Activated CD8-positive, alpha-beta memory T cell treated with anti-CD3 and anti-CD28 coated beads for 24 hours (primary cell): ENCODE data around the gene BRSK1.
"Not testable (repeated sequence)": the region's sequence is repeated elsewhere in the genome, so short reads cannot be mapped to it uniquely, and the experiment has no call there.

Source experiments
- DNase-seq: peaks from one replicate; pipeline ENCODE4 v3.0.0-alpha.2; 2020

BRSK1 gene

GRCh38 chr19:55305983-55306562, 22.3 kb downstream of the BRSK1 start:
- DNase-seq, result no peak

- DNase-seq, result no peak
Observed at GRCh38 chr19:55306712-55307111, 22.9 kb downstream of the BRSK1 start.

- DNase-seq, result no peak
Observed at GRCh38 chr19:55308281-55308680, 24.5 kb downstream of the BRSK1 start.

- DNase-seq, result no peak
Observed at GRCh38 chr19:55309448-55309847, 25.7 kb downstream of the BRSK1 start.

GRCh38 chr19:55310498-55310897, 26.7 kb downstream of the BRSK1 start:
- no peak for DNase-seq

- DNase-seq, result no peak
Observed at GRCh38 chr19:55311397-55311796, 27.6 kb downstream of the BRSK1 start.

GRCh38 chr19:55311797-55312196, 28.0 kb downstream of the BRSK1 start:
- no peak for DNase-seq

GRCh38 chr19:55312621-55313512, 29.1 kb downstream of the BRSK1 start:
- no peak for DNase-seq

GRCh38 chr19:55314396-55314795, 30.6 kb downstream of the BRSK1 start:
- no peak for DNase-seq

GRCh38 chr19:55315956-55316525, 32.2 kb downstream of the BRSK1 start:
- DNase-seq, result no peak

GRCh38 chr19:55316646-55317045, 32.8 kb downstream of the BRSK1 start:
- DNase-seq, result no peak

- DNase-seq, result no peak
Observed at GRCh38 chr19:55319785-55320184, 36.0 kb downstream of the BRSK1 start.

GRCh38 chr19:55320844-55321419, 37.1 kb downstream of the BRSK1 start:
- DNase-seq, result no peak

GRCh38 chr19:55321466-55322137, 37.8 kb downstream of the BRSK1 start:
- no peak for DNase-seq

- no peak for DNase-seq
Observed at GRCh38 chr19:55322204-55322885, 38.5 kb downstream of the BRSK1 start.

- DNase-seq, result no peak
Observed at GRCh38 chr19:55324662-55325061, 40.9 kb downstream of the BRSK1 start.

- DNase-seq, result no peak
Observed at GRCh38 chr19:55325172-55325571, 41.4 kb downstream of the BRSK1 start, which contains the start of gene TMEM150B. TSS of gene TMEM150B (minus strand) at chr19:55325341. CDS start at chr19:55321036, 4,305 bp downstream.

GRCh38 chr19:55328774-55329318, 45.0 kb downstream of the BRSK1 start:
- not testable (repeated sequence) for DNase-seq

GRCh38 chr19:55329791-55330190, 46.0 kb downstream of the BRSK1 start:
- not testable (repeated sequence) for DNase-seq

- no peak for DNase-seq
Observed at GRCh38 chr19:55333870-55334269, 50.1 kb downstream of the BRSK1 start.

GRCh38 chr19:55336101-55336500, 52.3 kb downstream of the BRSK1 start:
- DNase-seq, result no peak
